ENCODE results near the gene IL1RAPL2.

DNA sequence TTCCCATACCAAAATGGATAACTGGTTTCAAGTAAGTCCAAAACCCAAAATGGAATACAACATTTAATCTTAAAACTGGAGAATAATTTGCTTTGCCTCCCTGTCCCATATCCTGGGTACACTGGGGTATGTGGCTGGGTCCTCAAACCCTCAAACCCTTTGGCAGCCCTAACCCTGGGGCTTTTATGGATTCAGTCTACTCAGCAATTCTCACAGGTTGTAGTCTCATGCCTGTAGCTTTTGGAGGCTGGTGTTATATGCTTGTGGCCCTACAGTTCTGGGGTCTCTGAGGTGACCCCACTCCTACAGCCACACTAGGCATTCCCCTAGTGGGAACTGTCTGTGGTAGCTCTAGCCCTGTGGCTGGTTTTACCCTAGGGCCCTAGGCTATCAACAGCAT lies 1145.8 kb downstream of the IL1RAPL2 start:
- TF ChIP-seq, protein P1, sequence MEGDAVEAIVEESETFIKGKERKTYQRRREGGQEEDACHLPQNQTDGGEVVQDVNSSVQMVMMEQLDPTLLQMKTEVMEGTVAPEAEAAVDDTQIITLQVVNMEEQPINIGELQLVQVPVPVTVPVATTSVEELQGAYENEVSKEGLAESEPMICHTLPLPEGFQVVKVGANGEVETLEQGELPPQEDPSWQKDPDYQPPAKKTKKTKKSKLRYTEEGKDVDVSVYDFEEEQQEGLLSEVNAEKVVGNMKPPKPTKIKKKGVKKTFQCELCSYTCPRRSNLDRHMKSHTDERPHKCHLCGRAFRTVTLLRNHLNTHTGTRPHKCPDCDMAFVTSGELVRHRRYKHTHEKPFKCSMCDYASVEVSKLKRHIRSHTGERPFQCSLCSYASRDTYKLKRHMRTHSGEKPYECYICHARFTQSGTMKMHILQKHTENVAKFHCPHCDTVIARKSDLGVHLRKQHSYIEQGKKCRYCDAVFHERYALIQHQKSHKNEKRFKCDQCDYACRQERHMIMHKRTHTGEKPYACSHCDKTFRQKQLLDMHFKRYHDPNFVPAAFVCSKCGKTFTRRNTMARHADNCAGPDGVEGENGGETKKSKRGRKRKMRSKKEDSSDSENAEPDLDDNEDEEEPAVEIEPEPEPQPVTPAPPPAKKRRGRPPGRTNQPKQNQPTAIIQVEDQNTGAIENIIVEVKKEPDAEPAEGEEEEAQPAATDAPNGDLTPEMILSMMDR (IDR thresholded peaks at IDR 0.05; ENCODE audit: extremely low read depth in 1 of 2, insufficient read depth in 1 of 2, low read depth in 1 of 2, low read length in 2 of 2), result no peak
- no peak for TF ChIP-seq POLR2A (IDR thresholded peaks at IDR 0.05; ENCODE audit: low read depth, low read length)
- TF ChIP-seq, protein P2, sequence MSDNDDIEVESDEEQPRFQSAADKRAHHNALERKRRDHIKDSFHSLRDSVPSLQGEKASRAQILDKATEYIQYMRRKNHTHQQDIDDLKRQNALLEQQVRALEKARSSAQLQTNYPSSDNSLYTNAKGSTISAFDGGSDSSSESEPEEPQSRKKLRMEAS (IDR thresholded peaks at IDR 0.05; ENCODE audit: insufficient read depth, insufficient read length), result no peak
